Heart left ventricle (tissue), 13 donors: ENCODE data around the gene TMEM185B.

ENCODE experiments used
- CTCF ChIP-seq, 12 donors: fragments of 200-600 bp; sonication (generic) in 4 of 12; IDR thresholded peaks; one replicate each; pipeline versions ENCODE4 v1.5.0 to v1.8.0; 2018 to 2022; ENCODE audit warnings: antibody characterized with exemption in 12 of 12, mild to moderate bottlenecking in 5 of 12
- POLR2A ChIP-seq, 2 donors: fragments of 450-650 bp; IDR thresholded peaks; one replicate each; pipeline ENCODE4 v1.6.1; 2017; ENCODE audit warnings: antibody characterized with exemption in 2 of 2, mild to moderate bottlenecking in 2 of 2, moderate library complexity in 2 of 2
- donor health status: ischemic (EF 13 %, LVEDD 7.1; RV severe dilation, severe dysfunction).
- donor health status: DM: no; HTN: yes; CAD: no.
- donor health status: DM: no; HTN: no; CAD: no.
- donor health status: ischemic (EF 25% LVEDD 6.9; RV normal size, moderate dysfunction).
- donor health status: ischemic (EF 25% LVEDD 5.7; RV mildly dilated, moderate dysfunction).
- donor health status: ischemic (EF 35%, LVEDD 5.7; RV mildly dilated, moderate dysfunction).
- donor health status: nonischemic (EF 11% LVEDD 7.7; RV severe dilation, severe dysfunction).
- donor health status: DM: yes; HTN: yes; CAD: no.
- donor health status: PGD.
- donor health status: ischemic (EF 29% LVEDD 5.4; RV normal size, mild dysfunction).
- donor health status: nonischemic (EF 23%, LVEDD 6.1; RV moderate dilation, normal function).

DNA sequence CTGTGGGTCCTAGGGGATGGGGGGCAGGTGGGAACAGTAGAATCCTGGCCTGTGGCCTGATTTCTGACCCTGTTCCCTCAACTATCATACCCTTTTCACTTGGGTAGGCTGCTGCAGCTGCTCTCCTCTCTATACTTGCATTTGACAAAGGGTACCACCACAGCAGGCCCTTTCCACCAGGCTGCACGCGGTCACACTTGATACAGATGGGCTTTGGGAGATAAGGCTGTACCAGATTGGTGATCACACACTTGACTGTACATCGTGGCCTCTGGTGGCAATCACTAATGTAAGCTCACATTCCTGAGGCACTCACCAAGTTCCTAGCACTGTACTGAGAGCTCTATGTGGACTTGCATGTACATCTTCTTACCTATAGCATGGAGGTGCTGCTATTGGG, 27.9 kb upstream of the TMEM185B start:
- TF ChIP-seq POLR2A (IDR thresholded peaks at IDR 0.05) (no peak), CTCF (IDR thresholded peaks at IDR 0.05) (no peak)
